Measurements from ENCODE around the gene B3GAT1.

B3GAT1 gene

DNA sequence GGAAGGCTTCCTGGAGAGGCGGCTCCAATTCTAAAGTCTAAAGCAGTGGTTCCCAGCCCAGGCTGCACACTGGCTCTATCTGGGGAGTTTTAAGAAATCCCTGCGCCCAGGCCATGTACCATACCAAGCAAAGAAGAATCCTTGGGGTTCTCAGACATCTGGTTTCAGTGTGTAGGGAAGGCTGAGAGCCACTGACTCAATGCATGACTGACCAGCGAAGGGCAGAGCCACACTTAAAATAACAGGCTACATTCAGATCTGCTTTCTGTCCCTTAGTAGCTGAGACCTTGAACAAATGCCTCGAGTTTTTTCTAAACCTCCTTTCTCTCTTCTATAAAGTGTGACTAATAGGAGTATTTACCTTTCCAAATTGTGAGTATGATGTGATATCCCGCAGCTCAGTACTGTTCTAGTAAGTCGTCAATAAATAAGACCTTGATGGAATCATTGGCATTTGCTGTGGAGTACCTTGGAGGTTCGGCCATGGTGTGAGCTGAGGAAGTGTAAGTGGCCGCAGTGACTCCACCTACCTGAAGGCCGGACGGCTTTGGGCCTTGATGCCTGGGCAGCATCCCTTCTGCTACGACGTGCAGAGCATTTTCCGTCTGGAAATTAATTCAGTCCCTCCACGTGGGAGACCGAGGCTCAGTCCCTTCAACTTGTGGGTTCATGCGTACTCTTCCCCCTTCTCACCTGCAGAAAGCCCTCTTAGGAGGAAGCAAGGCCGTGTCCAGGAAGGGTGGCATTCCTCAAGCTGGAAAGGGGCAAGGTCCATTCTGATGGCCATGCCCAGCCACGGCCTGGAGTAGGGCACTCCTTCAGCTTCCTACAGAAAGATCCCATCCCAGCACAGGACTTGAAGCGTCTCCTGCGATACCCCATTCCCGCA, 55.1 kb downstream of the B3GAT1 start:
- no peak for DNase-seq (ENCODE audit: low spot score)
- TF ChIP-seq, protein P1, sequence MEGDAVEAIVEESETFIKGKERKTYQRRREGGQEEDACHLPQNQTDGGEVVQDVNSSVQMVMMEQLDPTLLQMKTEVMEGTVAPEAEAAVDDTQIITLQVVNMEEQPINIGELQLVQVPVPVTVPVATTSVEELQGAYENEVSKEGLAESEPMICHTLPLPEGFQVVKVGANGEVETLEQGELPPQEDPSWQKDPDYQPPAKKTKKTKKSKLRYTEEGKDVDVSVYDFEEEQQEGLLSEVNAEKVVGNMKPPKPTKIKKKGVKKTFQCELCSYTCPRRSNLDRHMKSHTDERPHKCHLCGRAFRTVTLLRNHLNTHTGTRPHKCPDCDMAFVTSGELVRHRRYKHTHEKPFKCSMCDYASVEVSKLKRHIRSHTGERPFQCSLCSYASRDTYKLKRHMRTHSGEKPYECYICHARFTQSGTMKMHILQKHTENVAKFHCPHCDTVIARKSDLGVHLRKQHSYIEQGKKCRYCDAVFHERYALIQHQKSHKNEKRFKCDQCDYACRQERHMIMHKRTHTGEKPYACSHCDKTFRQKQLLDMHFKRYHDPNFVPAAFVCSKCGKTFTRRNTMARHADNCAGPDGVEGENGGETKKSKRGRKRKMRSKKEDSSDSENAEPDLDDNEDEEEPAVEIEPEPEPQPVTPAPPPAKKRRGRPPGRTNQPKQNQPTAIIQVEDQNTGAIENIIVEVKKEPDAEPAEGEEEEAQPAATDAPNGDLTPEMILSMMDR (IDR thresholded peaks at IDR 0.05; ENCODE audit: extremely low read depth, insufficient read depth, missing control alignments) = no peak
- in situ Hi-C loops (cut with MboI; ENCODE audit: low pct_unique_long_range_greater_than_20kb, low sequenced_read_pairs, unreplicated experiment) = no loop called here

DNA sequence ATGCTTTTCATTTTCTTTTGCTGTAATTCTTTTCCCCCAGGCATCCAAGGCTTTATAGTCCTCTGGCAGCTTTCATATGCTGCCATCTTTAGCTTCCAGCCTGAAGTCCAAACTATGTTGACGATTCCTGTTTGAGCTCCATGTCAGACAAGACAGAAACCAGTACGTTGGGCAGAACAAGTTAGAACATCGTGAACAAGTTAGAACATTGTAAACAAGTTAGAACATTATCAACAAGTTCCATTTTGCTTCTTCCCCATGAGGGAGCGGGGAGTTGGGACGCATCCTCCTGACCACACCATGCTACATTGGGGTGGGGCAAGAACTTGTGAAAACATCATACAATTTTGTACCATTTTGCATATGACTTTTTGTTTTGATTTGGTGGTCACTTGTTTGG, 56.4 kb downstream of the B3GAT1 start:
- TF ChIP-seq, protein P1 (IDR thresholded peaks at IDR 0.05; ENCODE audit: extremely low read depth, insufficient read depth, missing control alignments) = no peak
- in situ Hi-C loops (cut with MboI; ENCODE audit: low pct_unique_long_range_greater_than_20kb, low sequenced_read_pairs, unreplicated experiment) = no loop called here
- no peak for DNase-seq (ENCODE audit: low spot score)

DNA sequence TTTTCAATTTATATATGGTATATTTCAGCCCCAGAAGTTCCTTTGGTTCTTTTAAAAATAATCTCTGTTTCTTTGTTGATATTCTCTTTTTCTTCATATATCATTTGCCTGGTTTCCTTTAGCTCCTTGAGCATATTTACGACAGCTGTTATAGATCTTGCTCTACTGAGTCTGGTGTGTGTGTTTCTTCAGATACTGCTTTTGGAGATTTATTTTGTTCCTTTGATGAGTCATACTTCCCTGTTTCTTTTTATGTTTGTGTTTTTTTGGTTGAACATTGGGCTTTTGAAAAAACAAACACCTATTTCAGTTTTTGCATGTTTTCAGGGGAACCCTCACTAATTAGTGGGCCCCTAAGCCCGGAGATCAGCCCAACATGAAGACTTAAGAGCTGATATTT, 56.9 kb downstream of the B3GAT1 start:
- no peak for DNase-seq (ENCODE audit: low spot score)
- TF ChIP-seq, protein P1 (IDR thresholded peaks at IDR 0.05; ENCODE audit: extremely low read depth, insufficient read depth, missing control alignments) = no peak
- in situ Hi-C loops (cut with MboI; ENCODE audit: low pct_unique_long_range_greater_than_20kb, low sequenced_read_pairs, unreplicated experiment) = no loop called here

DNA sequence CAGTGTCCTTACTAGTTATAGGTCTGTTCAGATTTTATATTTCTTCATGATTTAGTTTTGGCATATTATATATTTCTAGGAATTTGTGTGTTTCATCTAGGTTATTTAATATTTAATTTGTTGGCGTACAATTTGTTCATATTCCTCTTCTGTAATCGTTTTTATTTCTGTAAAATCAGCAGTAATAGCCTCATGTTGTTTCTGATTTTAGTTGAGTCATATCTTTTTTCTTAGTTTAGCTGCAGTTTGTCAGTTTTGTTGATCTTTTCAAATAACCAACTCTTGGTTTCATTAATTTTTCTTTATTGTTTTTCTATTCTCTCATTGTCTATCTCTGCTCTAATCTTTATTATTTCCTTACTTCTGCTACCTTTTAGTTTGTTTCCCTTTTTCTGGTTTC, 59.9 kb downstream of the B3GAT1 start:
- in situ Hi-C loops (cut with MboI; ENCODE audit: low pct_unique_long_range_greater_than_20kb, low sequenced_read_pairs, unreplicated experiment) = no loop called here
- DNase-seq (ENCODE audit: low spot score) = no peak
- TF ChIP-seq, protein P1 (IDR thresholded peaks at IDR 0.05; ENCODE audit: extremely low read depth, insufficient read depth, missing control alignments) = no peak

DNA sequence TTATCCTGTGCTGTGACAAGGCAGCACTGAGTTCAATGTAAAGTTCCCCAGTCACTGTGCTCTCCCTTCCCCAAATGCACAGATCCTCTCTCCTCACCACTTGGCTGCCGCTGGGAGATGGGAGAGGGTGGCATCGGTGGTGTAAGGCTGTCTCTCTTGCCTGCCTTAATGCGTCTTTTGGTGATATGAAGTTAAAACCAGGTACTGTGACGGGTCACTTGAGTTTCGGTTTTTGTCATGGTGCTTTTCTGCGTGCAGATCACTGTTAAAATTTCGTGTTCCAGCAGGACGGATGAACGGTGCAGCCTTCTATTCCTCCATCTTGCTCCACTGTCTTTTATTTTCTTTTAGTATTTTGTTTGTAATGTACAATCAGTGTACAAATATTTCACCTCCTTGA, 61.7 kb downstream of the B3GAT1 start:
- TF ChIP-seq, protein P1 (IDR thresholded peaks at IDR 0.05; ENCODE audit: extremely low read depth, insufficient read depth, missing control alignments) = no peak
- no peak for DNase-seq (ENCODE audit: low spot score)
- in situ Hi-C loops (cut with MboI; ENCODE audit: low pct_unique_long_range_greater_than_20kb, low sequenced_read_pairs, unreplicated experiment) = no loop called here

DNA sequence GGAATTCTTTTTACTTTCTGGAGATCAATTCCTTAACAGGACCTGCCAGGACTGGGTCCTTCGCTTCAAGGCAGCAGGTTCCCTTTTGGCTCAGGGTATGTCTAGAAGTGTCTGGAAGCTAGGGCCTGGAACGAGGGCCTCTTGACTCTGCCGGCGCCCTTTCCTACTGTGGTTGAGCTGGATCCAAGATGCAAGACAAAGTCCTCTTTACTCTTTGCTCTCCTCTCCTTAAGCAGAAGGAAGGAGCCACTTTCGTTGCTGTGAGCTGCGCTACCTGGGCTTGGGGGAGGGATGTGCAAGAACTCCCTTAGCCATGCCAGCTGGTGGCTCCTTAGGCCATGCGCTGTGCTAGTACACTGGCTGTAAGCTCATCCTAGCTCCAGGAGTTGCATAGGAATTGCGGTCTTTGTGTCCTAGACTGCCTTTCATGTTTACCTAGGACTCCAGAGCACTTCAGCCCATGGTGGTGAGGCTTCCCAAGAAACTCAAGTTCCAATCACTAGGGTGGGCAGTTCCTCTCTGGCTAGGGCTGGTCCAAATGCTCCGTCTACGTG, 62.2 kb downstream of the B3GAT1 start:
- TF ChIP-seq, protein P1 (IDR thresholded peaks at IDR 0.05; ENCODE audit: extremely low read depth, insufficient read depth, missing control alignments) = no peak
- DNase-seq (ENCODE audit: low spot score) = no peak
- in situ Hi-C loops (cut with MboI; ENCODE audit: low pct_unique_long_range_greater_than_20kb, low sequenced_read_pairs, unreplicated experiment) = no loop called here
